Activated CD4-positive, alpha-beta T cell treated with anti-CD3 and anti-CD28 coated beads, Interleukin-2, amount 50 U/mL, for 48 hours (primary cell): ENCODE measurements around the gene PLEKHM1.
"Not testable (repeated sequence)": the region's sequence is repeated elsewhere in the genome, so short reads cannot be mapped to it uniquely, and the experiment has no call there.

Source experiments
- DNase-seq, 2 experiments: peaks; one replicate each; pipeline ENCODE4 v3.0.0-alpha.2; 2020

The PLEKHM1 gene

GRCh38 chr17:45490615-45491433 is at the start of gene PLEKHM1:
TSS of gene PLEKHM1 (minus strand) at chr17:45490721. CDS start at chr17:45482484, 8,237 bp downstream.
- DNase-seq = peak; percentile 84 to 88

- DNase-seq = not testable (repeated sequence)
Measured at GRCh38 chr17:45538168-45538567, 47.6 kb upstream of the PLEKHM1 start.

DNA sequence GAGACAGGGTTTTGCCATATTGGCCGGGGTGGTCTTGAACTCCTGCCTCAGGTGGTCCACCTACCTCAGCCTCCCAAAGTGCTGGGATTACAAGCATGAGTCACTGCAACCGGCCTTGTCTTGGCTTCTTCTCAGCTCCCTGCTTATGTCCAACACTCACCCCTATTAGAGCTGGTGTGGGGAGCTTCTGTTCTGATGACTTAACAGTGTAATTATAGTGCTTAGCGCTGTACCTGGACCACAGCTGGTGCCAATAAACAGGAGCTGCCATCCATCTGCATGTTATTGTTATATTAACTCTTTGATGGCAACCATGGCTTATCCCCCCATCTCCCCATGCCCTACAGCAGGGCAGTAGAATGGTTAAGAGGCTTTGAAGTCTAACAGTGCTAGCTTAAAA is 15.6 kb upstream of the PLEKHM1 start:
- not testable (repeated sequence) for DNase-seq

GRCh38 chr17:45505183-45505582 is 14.7 kb upstream of the PLEKHM1 start:
- not testable (repeated sequence) for DNase-seq

DNA sequence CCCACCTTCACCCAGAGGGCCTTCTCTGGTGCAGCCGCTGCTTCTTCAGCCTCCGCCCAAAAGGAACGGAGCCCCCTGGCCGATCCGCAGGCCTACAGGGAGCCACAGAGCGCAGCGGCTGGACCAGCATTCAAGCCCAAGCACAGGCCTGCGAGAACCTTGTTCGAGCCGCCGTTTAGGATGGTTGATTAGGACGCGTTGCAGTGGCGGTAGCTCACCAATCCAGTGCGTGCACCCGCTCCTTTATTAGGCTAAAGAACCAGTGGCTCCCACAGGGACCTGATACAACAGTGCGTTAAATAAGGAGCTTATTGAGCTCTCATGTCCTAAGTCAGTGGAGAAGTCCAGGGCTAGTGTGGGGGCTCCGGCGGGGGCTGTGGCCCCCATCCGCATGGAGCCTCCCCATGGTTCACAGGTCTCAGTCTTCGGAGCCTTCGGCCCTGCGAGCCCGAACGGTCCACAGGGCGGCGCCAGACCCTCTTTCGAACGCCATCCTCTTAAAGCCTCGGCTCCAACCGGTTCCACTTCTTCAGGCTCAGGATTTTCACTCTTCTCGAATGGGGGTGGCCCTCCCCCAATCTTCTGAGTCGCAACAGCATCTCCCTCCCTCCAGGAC is 10.7 kb upstream of the PLEKHM1 start:
- DNase-seq = peak in 1 of 2 experiments; percentile 19

- not testable (repeated sequence) for DNase-seq
Measured at GRCh38 chr17:45500478-45500877, 10.0 kb upstream of the PLEKHM1 start.

DNA sequence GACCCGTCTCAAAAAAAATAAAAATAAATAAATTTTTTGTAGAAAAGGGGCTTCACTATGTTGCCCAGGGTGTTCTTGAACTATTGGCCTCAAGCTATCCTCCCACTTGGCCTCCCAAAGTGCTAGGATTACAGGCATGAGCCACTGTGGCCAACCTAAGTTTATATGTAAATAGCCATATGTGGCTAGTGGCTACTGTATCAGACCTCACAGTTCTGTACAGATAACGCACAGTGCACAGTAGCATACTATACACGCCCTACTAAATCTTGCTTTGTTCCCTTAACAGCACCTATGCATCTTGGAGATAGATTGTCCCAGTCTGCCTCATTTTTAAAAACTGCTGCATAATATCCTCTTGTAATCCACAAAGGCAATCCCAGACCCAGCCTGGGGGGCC is 8.7 kb upstream of the PLEKHM1 start:
- not testable (repeated sequence) for DNase-seq

DNA sequence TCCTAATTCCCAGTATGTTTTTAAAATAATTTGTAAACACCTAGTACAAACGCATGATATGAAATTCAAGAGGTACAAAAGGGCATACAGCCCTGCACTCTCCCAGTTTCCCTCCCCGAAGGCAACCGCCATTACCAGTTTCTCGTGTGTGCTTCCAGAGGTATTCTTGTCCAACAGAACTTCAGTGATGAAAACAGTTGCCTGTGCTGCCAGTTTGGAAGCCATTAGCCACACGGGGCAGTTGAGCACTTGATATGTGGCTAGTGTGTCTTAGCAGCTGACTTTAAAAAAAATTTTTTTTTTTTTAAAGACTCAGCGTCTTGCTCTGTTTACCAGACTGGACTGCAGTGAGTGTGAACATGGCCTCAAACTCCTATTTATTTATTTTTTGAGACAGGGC is 7.9 kb upstream of the PLEKHM1 start:
- not testable (repeated sequence) for DNase-seq

- not testable (repeated sequence) for DNase-seq
Measured at GRCh38 chr17:45497449-45497848, 6.9 kb upstream of the PLEKHM1 start.

GRCh38 chr17:45496507-45496906 is 6.0 kb upstream of the PLEKHM1 start:
- DNase-seq = not testable (repeated sequence)

GRCh38 chr17:45494556-45494955 is 4.0 kb upstream of the PLEKHM1 start:
- DNase-seq = not testable (repeated sequence)

DNA sequence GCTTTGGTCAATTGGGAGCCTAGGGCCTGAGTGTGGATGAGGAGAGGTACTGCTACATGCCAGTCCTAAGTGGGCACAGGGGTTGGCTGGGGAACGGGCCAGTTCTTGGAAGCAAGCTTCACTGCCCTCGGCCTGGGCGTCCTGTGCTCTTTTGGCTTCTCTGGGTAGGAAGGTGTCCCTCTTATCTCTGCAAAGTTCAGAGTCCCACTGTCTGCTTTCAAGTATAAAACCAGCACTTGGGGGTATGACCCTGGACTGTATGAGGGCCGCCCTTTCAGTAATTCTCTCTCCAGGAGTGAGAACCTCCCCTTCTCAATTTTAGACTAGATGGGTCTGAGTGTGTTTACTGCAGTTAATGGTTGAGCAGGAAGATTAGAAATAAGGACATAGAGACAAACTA is 1.6 kb upstream of the PLEKHM1 start:
- not testable (repeated sequence) for DNase-seq

- DNase-seq = peak; percentile 16 to 21
Measured at GRCh38 chr17:45490198-45490597, 323 bp downstream of the PLEKHM1 start.

- DNase-seq = not testable (repeated sequence)
Measured at GRCh38 chr17:45487704-45488103, 2.8 kb downstream of the PLEKHM1 start.

GRCh38 chr17:45483591-45484216 is 6.8 kb downstream of the PLEKHM1 start:
- not testable (repeated sequence) for DNase-seq

- not testable (repeated sequence) for DNase-seq
Measured at GRCh38 chr17:45483177-45483576, 7.3 kb downstream of the PLEKHM1 start.

DNA sequence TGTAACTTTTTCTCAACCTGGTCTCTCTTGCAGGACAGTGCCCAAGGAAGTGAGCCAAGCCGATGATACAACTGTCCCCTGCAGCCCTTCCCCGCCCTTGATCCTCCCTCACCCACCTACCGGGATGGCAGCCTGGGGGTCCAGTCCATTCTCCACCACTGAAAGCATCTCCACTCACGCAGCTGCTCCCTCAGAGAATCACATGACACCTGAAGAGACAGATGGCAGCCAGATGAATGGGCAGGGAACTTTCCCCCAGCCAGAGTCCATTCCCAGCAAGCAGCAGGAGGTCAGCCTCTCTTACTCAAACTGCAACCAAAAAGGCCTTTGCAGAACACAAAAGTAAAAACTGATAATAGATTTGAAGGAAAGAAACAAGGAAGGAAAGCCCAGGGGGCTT is 8.2 kb downstream of the PLEKHM1 start:
- not testable (repeated sequence) for DNase-seq

DNA sequence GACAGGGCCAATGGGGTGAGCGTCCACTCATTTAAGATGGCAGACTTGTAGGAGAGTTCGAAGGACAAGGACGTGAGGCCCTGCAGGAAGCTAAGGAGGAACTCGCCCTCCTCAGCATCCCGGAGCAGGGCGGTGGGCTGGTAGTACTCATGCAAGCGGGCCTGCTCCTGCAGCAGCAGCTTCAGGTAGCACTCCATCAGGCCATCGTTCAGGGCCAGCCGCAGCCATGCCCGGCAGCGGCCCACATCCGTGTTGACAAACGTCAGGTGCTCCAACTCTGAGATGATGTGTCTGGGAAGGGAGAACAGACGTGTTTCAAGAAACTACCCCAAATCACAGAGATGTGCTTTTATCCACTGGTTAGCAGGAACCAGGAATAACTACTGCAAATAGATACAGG is 15.1 kb downstream of the PLEKHM1 start:
- not testable (repeated sequence) for DNase-seq

- not testable (repeated sequence) for DNase-seq
Measured at GRCh38 chr17:45472249-45472648, 18.3 kb downstream of the PLEKHM1 start.

DNA sequence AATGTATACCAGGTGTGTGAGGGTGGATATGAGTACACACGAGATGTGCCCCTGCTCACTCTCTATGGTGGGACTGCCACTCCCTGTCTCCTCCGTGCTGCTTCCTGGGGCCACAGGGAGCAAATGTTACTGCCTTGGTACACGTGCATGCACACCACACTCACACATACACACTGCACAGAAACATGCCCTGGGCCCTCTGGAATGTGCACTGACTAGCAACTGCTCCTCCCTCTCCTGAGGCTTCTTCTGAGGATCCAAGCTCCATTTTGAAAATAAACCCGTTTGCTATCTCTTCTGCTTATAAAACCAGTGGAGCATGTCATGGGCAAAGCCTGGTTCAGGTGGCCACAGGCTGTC is 21.3 kb downstream of the PLEKHM1 start:
- not testable (repeated sequence) for DNase-seq

DNA sequence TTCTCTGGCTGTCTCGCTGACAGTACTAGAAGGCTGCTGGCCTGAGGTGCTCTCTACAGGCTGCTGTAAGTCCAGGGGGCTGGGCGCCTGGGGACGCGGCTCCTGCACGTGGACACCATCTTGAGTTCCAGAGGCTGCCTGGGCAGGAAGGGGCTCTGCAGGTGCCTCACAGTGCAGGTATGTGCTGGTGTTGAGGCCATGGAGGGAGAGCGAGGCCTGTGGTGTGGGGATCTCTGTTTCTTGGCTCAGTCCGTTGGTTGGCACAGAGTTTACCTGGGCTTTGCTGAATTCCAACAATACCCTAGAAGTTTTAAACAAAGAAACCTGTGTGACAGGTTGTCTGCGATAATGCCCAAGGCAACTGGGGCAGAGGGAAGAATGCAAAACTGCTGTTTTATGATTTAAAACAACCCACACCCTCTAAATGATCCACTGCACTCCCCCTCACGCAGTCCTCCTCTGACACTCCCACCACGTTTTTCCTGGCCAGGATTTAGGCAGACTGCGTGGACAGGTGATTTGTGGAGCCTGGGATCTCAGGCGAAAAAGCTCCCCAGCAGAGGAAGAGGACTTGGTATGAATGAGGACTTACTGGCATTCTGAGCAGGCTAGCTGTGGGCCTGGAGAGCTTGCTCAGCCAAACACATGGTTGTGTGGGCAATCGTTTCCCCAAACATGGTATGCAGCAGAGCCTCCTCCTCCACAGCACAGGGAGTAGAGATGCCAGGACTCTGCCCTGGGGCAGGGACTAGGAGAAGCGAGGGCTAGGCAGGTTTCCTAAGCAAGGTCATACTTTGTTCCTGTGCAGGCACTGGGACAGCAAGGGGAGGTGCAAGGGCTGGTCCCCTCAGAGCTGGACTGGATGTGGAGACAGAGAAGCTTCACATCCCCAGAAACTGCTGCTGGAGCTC is 22.0 kb downstream of the PLEKHM1 start:
- DNase-seq = not testable (repeated sequence)

DNA sequence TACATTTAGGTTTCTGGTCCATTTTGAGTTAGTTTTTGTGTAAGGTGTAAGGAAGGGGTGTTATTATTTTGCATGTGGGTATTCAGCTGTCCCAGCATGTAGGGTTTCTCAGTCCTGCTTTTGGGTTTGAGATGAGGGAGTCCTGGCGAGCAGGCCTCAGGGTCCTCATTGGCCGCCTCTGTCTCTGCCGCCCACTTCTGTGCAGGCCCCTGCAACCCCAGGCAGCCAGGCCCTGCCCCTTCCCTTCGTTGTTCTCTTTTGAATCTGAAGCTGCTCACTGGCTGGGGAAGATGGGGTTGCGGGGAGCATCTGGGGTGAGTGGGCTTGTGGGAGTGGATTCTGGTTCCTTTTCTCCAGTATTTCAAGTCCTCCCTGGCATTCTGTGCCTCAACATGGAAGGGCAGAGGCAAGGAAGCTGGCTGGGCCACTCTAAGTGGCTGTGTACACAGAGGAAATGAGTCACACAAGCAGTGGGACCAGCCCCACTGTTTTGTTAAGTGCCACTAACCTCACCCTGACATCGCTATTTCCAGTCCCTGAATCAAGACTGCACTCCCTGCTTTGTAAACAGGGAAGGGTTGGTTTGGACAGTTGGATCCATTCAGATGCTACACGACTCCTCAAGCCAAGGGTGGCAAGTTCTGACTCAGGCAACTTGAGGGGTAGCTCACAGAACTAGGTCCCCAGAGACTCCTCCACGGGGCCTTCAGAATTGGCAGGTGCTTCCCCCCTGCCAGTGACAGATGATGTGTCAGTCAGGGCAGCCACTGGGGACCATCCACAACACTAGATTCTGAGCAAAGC is 28.8 kb downstream of the PLEKHM1 start:
- DNase-seq = peak; percentile 22 to 47
